Glutamatergic neuron (in vitro differentiated cells): Measurements from ENCODE around the gene PACRG. TPM values are rescaled to one million over a fixed set of nuclear protein-coding genes. Genes with fewer than 3 reads are reported as not detected.

ENCODE experiments used
- DNase-seq: peaks from one replicate; pipeline ENCODE4 v3.0.0; 2022
- H3K27ac Mint-ChIP-seq: one replicate; pipeline ENCODE4 v1.8.0; 2020; ENCODE audit warnings: mild to moderate bottlenecking, mixed read lengths, inconsistent platforms; ENCODE audit not compliant: unreplicated experiment
- H3K27me3 Mint-ChIP-seq: one replicate; pipeline ENCODE4 v1.8.0; 2020; ENCODE audit warnings: mild to moderate bottlenecking, moderate library complexity, mixed read lengths, inconsistent platforms; ENCODE audit not compliant: unreplicated experiment
- H3K36me3 Mint-ChIP-seq: one replicate; pipeline ENCODE4 v1.8.0; 2020; ENCODE audit warnings: mild to moderate bottlenecking, mixed read lengths, inconsistent platforms; ENCODE audit not compliant: unreplicated experiment
- H3K4me1 Mint-ChIP-seq: one replicate; pipeline ENCODE4 v1.8.0; 2020; ENCODE audit warnings: mild to moderate bottlenecking, low read depth, mixed read lengths, inconsistent platforms; ENCODE audit not compliant: unreplicated experiment
- H3K4me3 Mint-ChIP-seq: one replicate; pipeline ENCODE4 v1.8.0; 2020; ENCODE audit warnings: mild to moderate bottlenecking, mixed read lengths, inconsistent platforms; ENCODE audit not compliant: unreplicated experiment
- H3K9me3 Mint-ChIP-seq: one replicate; pipeline ENCODE4 v1.8.0; 2020; ENCODE audit warnings: mild to moderate bottlenecking, moderate library complexity, mixed read lengths, inconsistent platforms; ENCODE audit not compliant: unreplicated experiment
- total RNA-seq: library from RNA; stranded (reverse); fragmentation: NEBNext Ultra II Directional; extraction: Animal tissue kit (Norgen Biotek cat#: 25700); gene quantifications from one replicate; pipeline ENCODE4 v1.2.1, GENCODE V29; 2021; ENCODE audit not compliant: unreplicated experiment
- TF ChIP-seq, protein P1 (sequence below): fragments of 200-600 bp; sonication (generic); IDR thresholded peaks from one replicate; pipeline ENCODE4 v1.5.0; 2021; ENCODE audit not compliant: partially characterized antibody, unreplicated experiment

PACRG gene
- total RNA-seq, 1 donor from 2014 or later: not detected

GRCh38 chr6:163183806-163184205, 456.0 kb downstream of the PACRG start:
- Mint-ChIP-seq H3K9me3 (no peaks in the 10 kb centered on the region), H3K4me1 (peaks cover 11% of the 10 kb centered on the region), H3K4me3 (no peak overlapping the region), H3K27me3 (no peaks in the 10 kb centered on the region), H3K36me3 (no peaks in the 10 kb centered on the region), H3K27ac (no peak overlapping the region)
- no peak for DNase-seq
- TF ChIP-seq, protein P1, sequence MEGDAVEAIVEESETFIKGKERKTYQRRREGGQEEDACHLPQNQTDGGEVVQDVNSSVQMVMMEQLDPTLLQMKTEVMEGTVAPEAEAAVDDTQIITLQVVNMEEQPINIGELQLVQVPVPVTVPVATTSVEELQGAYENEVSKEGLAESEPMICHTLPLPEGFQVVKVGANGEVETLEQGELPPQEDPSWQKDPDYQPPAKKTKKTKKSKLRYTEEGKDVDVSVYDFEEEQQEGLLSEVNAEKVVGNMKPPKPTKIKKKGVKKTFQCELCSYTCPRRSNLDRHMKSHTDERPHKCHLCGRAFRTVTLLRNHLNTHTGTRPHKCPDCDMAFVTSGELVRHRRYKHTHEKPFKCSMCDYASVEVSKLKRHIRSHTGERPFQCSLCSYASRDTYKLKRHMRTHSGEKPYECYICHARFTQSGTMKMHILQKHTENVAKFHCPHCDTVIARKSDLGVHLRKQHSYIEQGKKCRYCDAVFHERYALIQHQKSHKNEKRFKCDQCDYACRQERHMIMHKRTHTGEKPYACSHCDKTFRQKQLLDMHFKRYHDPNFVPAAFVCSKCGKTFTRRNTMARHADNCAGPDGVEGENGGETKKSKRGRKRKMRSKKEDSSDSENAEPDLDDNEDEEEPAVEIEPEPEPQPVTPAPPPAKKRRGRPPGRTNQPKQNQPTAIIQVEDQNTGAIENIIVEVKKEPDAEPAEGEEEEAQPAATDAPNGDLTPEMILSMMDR: no peak

GRCh38 chr6:163185744-163186143, 458.0 kb downstream of the PACRG start:
- Mint-ChIP-seq H3K9me3 (no peaks in the 10 kb centered on the region), H3K4me3 (no peak overlapping the region), H3K27me3 (no peaks in the 10 kb centered on the region), H3K36me3 (no peaks in the 10 kb centered on the region), H3K27ac (no peak overlapping the region), H3K4me1 (peaks cover 11% of the 10 kb centered on the region)
- DNase-seq: no peak
- TF ChIP-seq, protein P1: no peak

DNA sequence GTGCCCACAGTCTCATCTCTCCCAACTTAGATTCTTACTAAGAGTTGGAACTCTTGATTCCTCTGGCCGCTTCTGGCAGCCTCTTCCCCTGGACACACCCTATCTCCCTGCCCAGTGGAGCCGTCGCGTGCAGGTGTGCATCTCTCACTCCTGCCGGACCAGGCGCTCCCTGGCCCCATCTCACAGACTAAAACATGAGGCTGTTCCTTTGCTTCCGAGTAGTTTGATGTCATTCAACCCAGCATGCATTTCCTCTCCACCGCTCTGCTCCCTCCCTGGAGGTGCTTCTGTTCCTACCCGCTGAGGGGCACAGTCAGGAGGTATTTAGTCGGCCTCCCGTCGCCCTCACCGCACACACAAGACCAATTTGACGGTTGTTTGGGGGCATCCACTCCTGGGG, 458.8 kb downstream of the PACRG start:
- Mint-ChIP-seq H3K27ac (no peak overlapping the region), H3K4me3 (no peak overlapping the region), H3K9me3 (peaks cover 2% of the 10 kb centered on the region), H3K36me3 (no peaks in the 10 kb centered on the region), H3K4me1 (peaks cover 13% of the 10 kb centered on the region), H3K27me3 (peaks cover under 1% of the 10 kb centered on the region)
- TF ChIP-seq, protein P1: no peak
- DNase-seq: no peak

DNA sequence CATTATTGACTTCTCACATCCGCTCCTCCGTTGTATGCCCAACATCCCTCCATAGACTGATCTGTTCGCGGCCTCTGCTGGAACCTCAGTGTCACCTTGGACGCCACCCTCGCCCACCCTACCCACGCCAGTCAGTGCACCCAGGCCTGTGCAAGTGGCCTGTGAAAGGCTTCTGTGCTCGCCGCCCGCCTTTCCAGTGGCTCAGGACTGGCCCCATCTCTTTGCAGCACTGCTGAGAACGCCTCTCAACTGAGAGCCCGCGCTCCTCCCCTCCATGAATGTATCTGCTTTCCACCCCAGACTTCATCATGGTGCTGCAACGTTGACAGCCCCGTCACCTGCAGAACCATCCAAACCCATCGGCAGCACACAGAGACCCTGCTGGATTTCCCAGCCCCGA, 459.4 kb downstream of the PACRG start:
- peaks cover 2% of the 10 kb centered on the region for H3K27me3 Mint-ChIP-seq
- H3K27ac Mint-ChIP-seq: no peak overlapping the region
- TF ChIP-seq, protein P1: no peak
- H3K9me3 Mint-ChIP-seq: peaks cover 4% of the 10 kb centered on the region
- no peak for DNase-seq
- peaks cover 16% of the 10 kb centered on the region for H3K4me1 Mint-ChIP-seq
- H3K36me3 Mint-ChIP-seq: no peaks in the 10 kb centered on the region
- H3K4me3 Mint-ChIP-seq: no peak overlapping the region

DNA sequence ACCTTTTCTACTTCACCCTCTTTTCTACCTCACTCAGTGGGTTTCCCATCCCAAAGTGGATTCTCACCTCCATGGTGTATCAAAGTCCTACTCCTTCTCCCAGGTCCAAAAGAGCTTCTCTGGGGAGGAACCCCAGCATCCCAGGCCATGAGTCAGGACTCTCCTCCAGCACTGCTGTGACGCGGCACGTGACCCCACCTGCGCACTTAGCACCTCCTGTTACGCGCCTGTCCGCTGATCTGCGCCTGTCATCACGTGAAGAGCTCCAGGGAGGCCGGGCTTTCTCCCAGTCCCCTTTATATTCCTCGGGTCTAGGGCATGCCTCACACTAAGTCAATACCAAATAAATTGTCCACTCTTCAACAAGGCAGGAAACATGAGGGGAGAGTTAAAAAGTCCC, 459.8 kb downstream of the PACRG start:
- no peak for DNase-seq
- Mint-ChIP-seq H3K27ac (no peak overlapping the region), H3K9me3 (peaks cover 7% of the 10 kb centered on the region), H3K27me3 (peaks cover 4% of the 10 kb centered on the region), H3K4me1 (peaks cover 20% of the 10 kb centered on the region), H3K4me3 (no peak overlapping the region), H3K36me3 (no peaks in the 10 kb centered on the region)
- TF ChIP-seq, protein P1: no peak
